ENCODE results near the gene EP300. TPM values are rescaled to one million over a fixed set of nuclear protein-coding genes. Genes with fewer than 3 reads are reported as not detected.

The EP300 gene
- total and polyA plus RNA-seq, 12 donors = 7.0 to 161 (median 51.8) TPM

DNA sequence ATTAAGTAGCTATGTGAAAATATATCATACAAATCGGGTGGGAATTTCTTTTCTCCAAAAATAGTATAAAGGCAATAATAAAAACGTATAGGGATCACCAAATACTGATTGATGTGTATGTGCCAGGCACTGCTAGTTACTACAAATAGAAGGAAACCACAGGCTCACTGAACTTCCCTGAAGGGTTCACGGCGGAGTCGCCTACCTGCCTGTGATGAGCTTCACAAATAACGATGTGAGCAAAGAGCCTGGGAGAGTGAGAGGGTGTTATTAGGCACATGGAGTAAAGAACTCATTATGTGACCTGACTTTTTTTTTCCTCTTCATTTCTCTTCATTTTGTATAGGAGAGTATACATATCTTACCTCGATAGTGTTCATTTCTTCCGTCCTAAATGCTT, 76.8 kb downstream of the EP300 start:
- TF ChIP-seq POLR2A (IDR thresholded peaks at IDR 0.05) = no peak
- no peak for TF ChIP-seq CTCF (IDR thresholded peaks at IDR 0.05)
- Histone ChIP-seq H3K36me3 (replicated peaks in 1 of 2) (peaks cover 0 to 89% of the 10 kb centered on the region in 2 donors), H3K27me3 (no peaks in the 10 kb centered on the region), H3K9me3 (replicated peaks in 1 of 3) (no peaks in the 10 kb centered on the region), H3K27ac (no peak overlapping the region), H3K4me3 (no peak overlapping the region), H3K4me1 (replicated peaks in 1 of 2) (no peaks in the 10 kb centered on the region)
- intact Hi-C loops (cut with DNase I) = loop anchor here in 1 of 2 donors (10.0 kb wide), 1 partner anchor 314 kb away; the partner anchor contains the start of genes ST13 and XPNPEP3
- no peak for DNase-seq
- 87 to 90% (median 88%) methylated on average over 8 of the region's 8 CpGs for WGBS, 4 donors

- no peak overlapping the region for H3K4me3 ChIP-seq
- intact Hi-C loops (cut with DNase I) = no loop called here
- TF ChIP-seq CTCF (IDR thresholded peaks at IDR 0.05) = no peak
- no peak for TF ChIP-seq POLR2A (IDR thresholded peaks at IDR 0.05)
- DNase-seq = no peak
- WGBS, 4 donors = 56 to 70% (median 61%) methylated on average over 3 of the region's 3 CpGs
- H3K9me3 ChIP-seq (replicated peaks in 1 of 3) = no peaks in the 10 kb centered on the region
- no peaks in the 10 kb centered on the region for H3K27me3 ChIP-seq
- no peaks in the 10 kb centered on the region for H3K4me1 ChIP-seq (replicated peaks in 1 of 2)
- peaks cover 0 to 90% of the 10 kb centered on the region in 2 donors for H3K36me3 ChIP-seq (replicated peaks in 1 of 2)
- H3K27ac ChIP-seq = no peak overlapping the region
Measured at GRCh38 chr22:41171996-41172395, 79.6 kb downstream of the EP300 start.

- Histone ChIP-seq H3K9me3 (replicated peaks in 1 of 3) (no peaks in the 10 kb centered on the region), H3K4me3 (no peak overlapping the region), H3K36me3 (replicated peaks in 1 of 2) (peaks cover 0 to 84% of the 10 kb centered on the region in 2 donors), H3K4me1 (replicated peaks in 1 of 2) (no peaks in the 10 kb centered on the region), H3K27ac (no peak overlapping the region), H3K27me3 (no peaks in the 10 kb centered on the region)
- WGBS, 4 donors = 77 to 80% (median 78%) methylated on average over 2 of the region's 2 CpGs
- TF ChIP-seq CTCF (IDR thresholded peaks at IDR 0.05) = no peak
- intact Hi-C loops (cut with DNase I) = no loop called here
- DNase-seq = no peak
Measured at GRCh38 chr22:41175546-41175945, 83.2 kb downstream of the EP300 start.

DNA sequence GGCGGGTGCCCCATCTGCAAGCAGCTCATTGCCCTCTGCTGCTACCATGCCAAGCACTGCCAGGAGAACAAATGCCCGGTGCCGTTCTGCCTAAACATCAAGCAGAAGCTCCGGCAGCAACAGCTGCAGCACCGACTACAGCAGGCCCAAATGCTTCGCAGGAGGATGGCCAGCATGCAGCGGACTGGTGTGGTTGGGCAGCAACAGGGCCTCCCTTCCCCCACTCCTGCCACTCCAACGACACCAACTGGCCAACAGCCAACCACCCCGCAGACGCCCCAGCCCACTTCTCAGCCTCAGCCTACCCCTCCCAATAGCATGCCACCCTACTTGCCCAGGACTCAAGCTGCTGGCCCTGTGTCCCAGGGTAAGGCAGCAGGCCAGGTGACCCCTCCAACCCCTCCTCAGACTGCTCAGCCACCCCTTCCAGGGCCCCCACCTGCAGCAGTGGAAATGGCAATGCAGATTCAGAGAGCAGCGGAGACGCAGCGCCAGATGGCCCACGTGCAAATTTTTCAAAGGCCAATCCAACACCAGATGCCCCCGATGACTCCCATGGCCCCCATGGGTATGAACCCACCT, 84.7 kb downstream of the EP300 start:
- no peak overlapping the region for H3K4me3 ChIP-seq
- no peaks in the 10 kb centered on the region for H3K27me3 ChIP-seq
- no peak for TF ChIP-seq POLR2A (IDR thresholded peaks at IDR 0.05)
- TF ChIP-seq CTCF (IDR thresholded peaks at IDR 0.05) = no peak
- H3K4me1 ChIP-seq (replicated peaks in 1 of 2) = no peaks in the 10 kb centered on the region
- no peak for DNase-seq
- intact Hi-C loops (cut with DNase I) = no loop called here
- H3K36me3 ChIP-seq (replicated peaks in 1 of 2) = peaks cover 0 to 71% of the 10 kb centered on the region in 2 donors
- no peaks in the 10 kb centered on the region for H3K9me3 ChIP-seq (replicated peaks in 1 of 3)
- no peak overlapping the region for H3K27ac ChIP-seq
- WGBS, 4 donors = 85 to 100% (median 92%) methylated on average over 2 to 15 of the region's 15 CpGs
